Natural killer cell treated with Interleukin-12 subunit alpha and Interleukin-12 subunit beta and Interleukin-15 and Interleukin-18, amount 100 ng/mL, for 72 hours (primary cell): ENCODE data around the gene LBX2. TPM values are rescaled to one million over a fixed set of nuclear protein-coding genes. Genes with fewer than 3 reads are reported as not detected.
A peak's percentile ranks its signal among the peaks of the same experiment; 100 is the strongest.
"Not testable (repeated sequence)": the region's sequence is repeated elsewhere in the genome, so short reads cannot be mapped to it uniquely, and the experiment has no call there.

Source experiments
- ATAC-seq, 2 donors: fragments of 150-1000 bp; cut with Tn5 transposase in 1 of 2; sonication (Bioruptor Pico), chemical (Tn5 transposase) in 1 of 2; 2 replicates each; pipeline ENCODE4 v1.10.0; 2021
- DNase-seq: peaks from one replicate; pipeline ENCODE4 v3.0.0; 2022; ENCODE audit warnings: low spot score
- H3K27ac Mint-ChIP-seq, 2 donors: 1 replicate in 1 of 2; 2 replicates in 1 of 2; pipeline ENCODE4 v1.8.0; 2022; ENCODE audit warnings: mixed read lengths in 2 of 2, mild to moderate bottlenecking in 1 of 2, moderate library complexity in 1 of 2
- H3K27me3 Mint-ChIP-seq, 2 donors: 1 replicate in 1 of 2; 2 replicates in 1 of 2; pipeline ENCODE4 v1.8.0; 2022; ENCODE audit warnings: mixed read lengths in 2 of 2
- H3K36me3 Mint-ChIP-seq: one replicate; pipeline ENCODE4 v1.8.0; 2022; ENCODE audit warnings: mixed read lengths
- H3K4me1 Mint-ChIP-seq, 2 donors: 1 replicate in 1 of 2; 2 replicates in 1 of 2; pipeline ENCODE4 v1.8.0; 2022; ENCODE audit warnings: low read depth in 2 of 2, mixed read lengths in 2 of 2, mild to moderate bottlenecking in 1 of 2
- H3K4me3 Mint-ChIP-seq: one replicate; pipeline ENCODE4 v1.8.0; 2022; ENCODE audit warnings: mixed read lengths
- H3K9me3 Mint-ChIP-seq: 2 replicates; pipeline ENCODE4 v1.8.0; 2022; ENCODE audit warnings: mixed read lengths
- total RNA-seq, 2 donors: library from RNA; stranded (reverse); gene quantifications; one replicate each; pipeline ENCODE4 v1.2.3, GENCODE V29; 2022

LBX2 gene
- total RNA-seq, 2 donors from 2014 or later = 1.3 to 1.5 TPM

- peaks cover 27 to 38% of the 10 kb centered on the region in 2 donors for H3K4me1 Mint-ChIP-seq
- peak within 1 kb of the TSS; percentile 99 for H3K4me3 Mint-ChIP-seq
- peak; percentile 97 for ATAC-seq
- DNase-seq = peak; percentile 97
- H3K36me3 Mint-ChIP-seq = peaks cover 13% of the 10 kb centered on the region
- no peaks in the 10 kb centered on the region for H3K27me3 Mint-ChIP-seq
- H3K9me3 Mint-ChIP-seq = no peaks in the 10 kb centered on the region
- H3K27ac Mint-ChIP-seq = peak within 1 kb of the TSS; percentile 97 to 99
Measured at GRCh38 chr2:74472086-74472944, 27.1 kb downstream of the LBX2 start, which contains the start of gene MRPL53. TSS of gene MRPL53 (minus strand) at chr2:74472680. CDS start at chr2:74472660, 20 bp downstream.

- Mint-ChIP-seq H3K27ac (peak overlapping the region; percentile 97 to 99), H3K4me1 (peaks cover 27 to 32% of the 10 kb centered on the region in 2 donors), H3K27me3 (no peaks in the 10 kb centered on the region), H3K36me3 (peaks cover 13% of the 10 kb centered on the region), H3K4me3 (peak overlapping the region; percentile 99), H3K9me3 (no peaks in the 10 kb centered on the region)
- no peak for ATAC-seq
- DNase-seq = no peak
Measured at GRCh38 chr2:74471332-74472065, 27.9 kb downstream of the LBX2 start.

GRCh38 chr2:74470742-74471141 is 28.7 kb downstream of the LBX2 start:
- not testable (repeated sequence) for H3K27me3 Mint-ChIP-seq, DNase-seq, H3K9me3 Mint-ChIP-seq, ATAC-seq
- Mint-ChIP-seq H3K27ac (peak overlapping the region; percentile 75 to 87), H3K4me1 (peaks cover 32 to 36% of the 10 kb centered on the region in 2 donors), H3K4me3 (peak overlapping the region; percentile 67), H3K36me3 (peaks cover 13% of the 10 kb centered on the region)

- no peak for DNase-seq
- H3K9me3 Mint-ChIP-seq = no peaks in the 10 kb centered on the region
- no peaks in the 10 kb centered on the region for H3K36me3 Mint-ChIP-seq
- H3K27me3 Mint-ChIP-seq = no peaks in the 10 kb centered on the region
- peak in 1 of 2 donors; percentile 29 for ATAC-seq
- peak overlapping the region; percentile 97 to 100 for H3K27ac Mint-ChIP-seq
- H3K4me3 Mint-ChIP-seq = peak overlapping the region; percentile 97
- peaks cover 23 to 35% of the 10 kb centered on the region in 2 donors for H3K4me1 Mint-ChIP-seq
Measured at GRCh38 chr2:74464406-74464805, 35.0 kb downstream of the LBX2 start.

- no peak for DNase-seq
- no peaks in the 10 kb centered on the region for H3K36me3 Mint-ChIP-seq
- H3K4me3 Mint-ChIP-seq = peak overlapping the region; percentile 52
- H3K9me3 Mint-ChIP-seq = no peaks in the 10 kb centered on the region
- H3K4me1 Mint-ChIP-seq = peaks cover 35 to 49% of the 10 kb centered on the region in 2 donors
- no peak for ATAC-seq
- peak overlapping the region; percentile 47 to 73 for H3K27ac Mint-ChIP-seq
- no peaks in the 10 kb centered on the region for H3K27me3 Mint-ChIP-seq
Measured at GRCh38 chr2:74462786-74463105, 36.7 kb downstream of the LBX2 start.

- no peaks in the 10 kb centered on the region for H3K27me3 Mint-ChIP-seq
- no peaks in the 10 kb centered on the region for H3K36me3 Mint-ChIP-seq
- peak overlapping the region; percentile 47 to 73 for H3K27ac Mint-ChIP-seq
- no peak overlapping the region for H3K4me3 Mint-ChIP-seq
- H3K4me1 Mint-ChIP-seq = peaks cover 38 to 55% of the 10 kb centered on the region in 2 donors
- ATAC-seq (no peak), DNase-seq (no peak)
- H3K9me3 Mint-ChIP-seq = no peaks in the 10 kb centered on the region
Measured at GRCh38 chr2:74462054-74462785, 37.2 kb downstream of the LBX2 start.

GRCh38 chr2:74461187-74462053 is 38.0 kb downstream of the LBX2 start:
- DNase-seq (no peak), ATAC-seq (no peak)
- Mint-ChIP-seq H3K36me3 (peaks cover under 1% of the 10 kb centered on the region), H3K27me3 (no peaks in the 10 kb centered on the region), H3K27ac (no peak overlapping the region), H3K4me3 (no peak overlapping the region), H3K4me1 (peaks cover 44 to 63% of the 10 kb centered on the region in 2 donors), H3K9me3 (no peaks in the 10 kb centered on the region)

- H3K27me3 Mint-ChIP-seq, H3K9me3 Mint-ChIP-seq, ATAC-seq, DNase-seq, H3K36me3 Mint-ChIP-seq: not testable (repeated sequence)
- H3K27ac Mint-ChIP-seq = peak overlapping the region; percentile 91 to 98
- peak overlapping the region; percentile 98 for H3K4me3 Mint-ChIP-seq
- peaks cover 47 to 65% of the 10 kb centered on the region in 2 donors for H3K4me1 Mint-ChIP-seq
Measured at GRCh38 chr2:74460187-74460586, 39.2 kb downstream of the LBX2 start.

- peaks cover 52 to 71% of the 10 kb centered on the region in 2 donors for H3K4me1 Mint-ChIP-seq
- DNase-seq, H3K27me3 Mint-ChIP-seq, ATAC-seq, H3K36me3 Mint-ChIP-seq, H3K9me3 Mint-ChIP-seq: not testable (repeated sequence)
- H3K27ac Mint-ChIP-seq = peak overlapping the region; percentile 91 to 98
- peak overlapping the region; percentile 98 for H3K4me3 Mint-ChIP-seq
Measured at GRCh38 chr2:74459503-74460118, 39.8 kb downstream of the LBX2 start.

GRCh38 chr2:74458938-74459363 is 40.5 kb downstream of the LBX2 start:
- DNase-seq (no peak), ATAC-seq (no peak)
- Mint-ChIP-seq H3K4me3 (peak overlapping the region; percentile 98), H3K36me3 (peaks cover 5% of the 10 kb centered on the region), H3K9me3 (no peaks in the 10 kb centered on the region), H3K27ac (peak overlapping the region; percentile 91 to 98), H3K4me1 (peaks cover 56 to 73% of the 10 kb centered on the region in 2 donors), H3K27me3 (no peaks in the 10 kb centered on the region)

GRCh38 chr2:74458132-74458937 is 41.1 kb downstream of the LBX2 start, which contains the start of gene WBP1:
TSS of gene WBP1 (plus strand) at chr2:74458438. CDS start at chr2:74458603, 165 bp downstream.
- Mint-ChIP-seq H3K36me3 (peaks cover 5% of the 10 kb centered on the region), H3K27ac (peak within 1 kb of the TSS; percentile 91 to 98), H3K27me3 (no peaks in the 10 kb centered on the region), H3K4me1 (peaks cover 55 to 73% of the 10 kb centered on the region in 2 donors), H3K9me3 (no peaks in the 10 kb centered on the region), H3K4me3 (peak within 1 kb of the TSS; percentile 98)
- ATAC-seq (peak; percentile 92 to 94), DNase-seq (peak; percentile 100)
